OCI-LY3 (cell line): ENCODE data around the gene RBPJ.

Experiments
- CTCF ChIP-seq: fragments of 200-600, 300-600 bp; sonication (generic); IDR thresholded peaks from 2 replicates; pipeline ENCODE4 v1.5.1; 2014; ENCODE audit warnings: antibody characterized with exemption, low read length, low read depth
- EZH2phosphoT487 ChIP-seq: fragments of 200-600 bp; shearing (Covaris generic); IDR thresholded peaks from 2 replicates; pipeline ENCODE4 v1.6.1; 2018; ENCODE audit warnings: antibody characterized with exemption, mixed run types, low read depth

- TF ChIP-seq CTCF (no peak), EZH2phosphoT487 (no peak)
These were observed 51.8 kb downstream of the RBPJ start for GRCh38 chr4:26372525-26373172.
